ENCODE data around the gene ATF2.

ATF2 gene

GRCh38 chr2:175166216-175166824, 1.7 kb downstream of the ATF2 start:
- H3K27ac ChIP-seq: no peak overlapping the region
- peak overlapping the region; percentile 88 for H3K4me3 ChIP-seq
- DNase-seq (ENCODE audit: low spot score): no peak
- no peak for TF ChIP-seq CTCF (IDR thresholded peaks at IDR 0.05)

DNA sequence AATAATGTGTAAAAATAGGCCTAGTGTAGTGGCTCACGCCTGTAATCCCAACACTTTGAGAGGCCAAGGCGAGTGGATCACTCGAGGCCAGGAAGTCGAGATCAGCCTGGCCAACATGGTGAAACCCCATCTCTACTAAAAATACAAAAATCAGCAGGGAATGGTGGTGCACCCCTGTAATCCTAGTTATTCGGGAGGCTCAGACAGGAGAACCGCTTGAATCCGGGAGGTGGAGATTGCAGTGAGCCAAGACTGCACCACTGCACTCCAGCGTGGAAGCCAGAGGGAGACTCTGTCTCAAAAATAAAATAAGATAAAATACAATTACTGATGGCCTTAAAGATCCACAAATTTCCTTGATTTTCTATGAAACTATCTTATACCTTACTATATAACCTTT, 3.8 kb downstream of the ATF2 start:
- no peak overlapping the region for H3K27ac ChIP-seq
- H3K4me3 ChIP-seq: no peak overlapping the region
- TF ChIP-seq CTCF (IDR thresholded peaks at IDR 0.05): no peak
- DNase-seq (ENCODE audit: low spot score): no peak

- no peak for TF ChIP-seq CTCF (IDR thresholded peaks at IDR 0.05)
- no peak overlapping the region for H3K4me3 ChIP-seq
- no peak for DNase-seq (ENCODE audit: low spot score)
- no peak overlapping the region for H3K27ac ChIP-seq
Observed at GRCh38 chr2:175158894-175159293, 9.1 kb downstream of the ATF2 start.

GRCh38 chr2:175156534-175156933, 11.5 kb downstream of the ATF2 start:
- DNase-seq (ENCODE audit: low spot score): no peak
- no peak for TF ChIP-seq CTCF (IDR thresholded peaks at IDR 0.05)
- no peak overlapping the region for H3K27ac ChIP-seq
- no peak overlapping the region for H3K4me3 ChIP-seq

- DNase-seq (ENCODE audit: low spot score): no peak
- H3K4me3 ChIP-seq: no peak overlapping the region
- TF ChIP-seq CTCF (IDR thresholded peaks at IDR 0.05): no peak
- H3K27ac ChIP-seq: no peak overlapping the region
Observed at GRCh38 chr2:175154661-175155082, 13.3 kb downstream of the ATF2 start.

GRCh38 chr2:175152242-175152641, 15.8 kb downstream of the ATF2 start:
- DNase-seq (ENCODE audit: low spot score): no peak
- TF ChIP-seq CTCF (IDR thresholded peaks at IDR 0.05): no peak
- Histone ChIP-seq H3K4me3 (no peak overlapping the region), H3K27ac (no peak overlapping the region)

DNA sequence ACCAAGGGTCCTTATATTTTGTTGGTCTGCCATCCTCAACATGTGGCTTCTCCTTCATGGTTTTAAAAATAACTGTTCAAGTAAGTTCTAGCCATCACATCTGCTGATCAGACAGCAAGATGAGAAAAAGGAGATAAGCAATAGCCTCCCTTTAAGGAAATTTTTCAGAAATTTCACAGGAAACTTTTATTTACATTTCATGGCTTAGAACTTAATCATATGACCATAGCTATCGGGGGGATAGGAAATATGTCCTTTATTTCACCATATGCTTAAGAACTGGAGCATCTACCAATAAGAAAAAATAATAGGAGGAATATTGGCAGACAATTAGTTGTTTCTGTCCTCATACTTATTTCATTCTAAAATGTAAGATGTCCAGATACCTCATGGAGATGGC, 16.2 kb downstream of the ATF2 start:
- no peak for TF ChIP-seq CTCF (IDR thresholded peaks at IDR 0.05)
- H3K27ac ChIP-seq: no peak overlapping the region
- no peak for DNase-seq (ENCODE audit: low spot score)
- H3K4me3 ChIP-seq: no peak overlapping the region

All from coronary artery (tissue), 2 donors.